IMR-90 (cell line): Measurements from ENCODE around the gene DYNLT2. TPM values are rescaled to one million over a fixed set of nuclear protein-coding genes. Genes with fewer than 3 reads are reported as not detected.

ENCODE experiments used
- ATAC-seq: fragments of 200-7000 bp; cut with Tn5 transposase; 2 replicates; pipeline ENCODE4 v1.9.1; 2020; ENCODE audit warnings: low read depth, mild to moderate bottlenecking, moderate library complexity
- BruUV-seq: library from RNA; stranded (reverse); fragments of 400-500 nt; replicated peaks from 2 replicates; lab custom pipeline; 2021; lab: Mats Ljungman, UMichigan
- CTCF ChIA-PET: fragments of 300-600 bp; formaldehyde crosslinking; extraction: SDS; loops from one replicate; lab custom pipeline; 2021; ENCODE audit warnings: antibody characterized with exemption; lab: Yijun Ruan, JAX
- POLR2A ChIA-PET: fragments of 300-600 bp; sonication (Branson Sonifier 250); formaldehyde crosslinking; loops from one replicate; lab custom pipeline; 2022; ENCODE audit warnings: antibody characterized with exemption; ENCODE audit not compliant: unreplicated experiment; lab: Charles Lee
- DNase-seq: peaks from one replicate; pipeline ENCODE4 v3.0.0; 2013
- H2AFZ ChIP-seq: replicated peaks from 2 replicates; pipeline ENCODE3; 2013; ENCODE audit warnings: low read length, mild to moderate bottlenecking; ENCODE audit not compliant: poor library complexity
- H2AK5ac ChIP-seq: 2 replicates; pipeline ENCODE4 v1.6.1; 2013; ENCODE audit warnings: low read depth, low read length, inconsistent platforms
- H2AK9ac ChIP-seq: replicated peaks from 2 replicates; pipeline ENCODE3; 2013; ENCODE audit warnings: mild to moderate bottlenecking, low read depth, low read length, moderate library complexity; ENCODE audit not compliant: poor library complexity
- H2BK120ac ChIP-seq: 2 replicates; pipeline ENCODE4 v1.6.1; 2013; ENCODE audit warnings: low read depth, low read length, inconsistent platforms
- H2BK15ac ChIP-seq: 3 replicates; pipeline ENCODE4 v1.6.1; 2013; ENCODE audit warnings: low read depth, low read length, inconsistent platforms
- H2BK20ac ChIP-seq: 2 replicates; pipeline ENCODE4 v1.6.1; 2013; ENCODE audit warnings: low read depth, mild to moderate bottlenecking, inconsistent platforms, low read length, moderate library complexity
- H2BK5ac ChIP-seq: 2 replicates; pipeline ENCODE4 v1.6.1; 2013; ENCODE audit warnings: mild to moderate bottlenecking, low read depth, low read length, inconsistent platforms; ENCODE audit not compliant: poor library complexity, severe bottlenecking
- H3K14ac ChIP-seq: replicated peaks from 2 replicates; pipeline ENCODE4 v1.6.1; 2013; ENCODE audit warnings: low read depth, low read length, inconsistent platforms
- H3K18ac ChIP-seq: 2 replicates; pipeline ENCODE4 v1.6.1; 2013; ENCODE audit warnings: low read depth, low read length, control low read depth
- H3K23ac ChIP-seq: 2 replicates; pipeline ENCODE4 v1.6.1; 2013; ENCODE audit warnings: low read depth, low read length, inconsistent platforms
- H3K27ac ChIP-seq: 2 replicates; pipeline ENCODE4 v1.5.1; 2013; ENCODE audit warnings: mild to moderate bottlenecking, control low read depth, low read length; ENCODE audit not compliant: insufficient read depth
- H3K27me3 ChIP-seq: 2 replicates; pipeline ENCODE4 v1.6.1; 2013; ENCODE audit warnings: low read length; ENCODE audit not compliant: control insufficient read depth, insufficient read depth
- H3K36me3 ChIP-seq: 2 replicates; pipeline ENCODE4 v1.6.1; 2013; ENCODE audit warnings: low read length, mixed read lengths; ENCODE audit not compliant: control insufficient read depth, insufficient read depth
- H3K4ac ChIP-seq: 2 replicates; pipeline ENCODE4 v1.6.1; 2013; ENCODE audit warnings: low read depth, low read length, inconsistent platforms
- H3K4me1 ChIP-seq: 2 replicates; pipeline ENCODE4 v1.6.1; 2013; ENCODE audit warnings: low read length, mixed read lengths; ENCODE audit not compliant: control insufficient read depth, insufficient read depth
- H3K4me2 ChIP-seq: 2 replicates; pipeline ENCODE4 v1.6.1; 2013; ENCODE audit warnings: low read depth, mild to moderate bottlenecking, control low read depth, low read length, moderate library complexity
- H3K4me3 ChIP-seq: 2 replicates; pipeline ENCODE4 v1.5.1; 2013; ENCODE audit warnings: low read depth, mild to moderate bottlenecking, control low read depth, low read length, moderate library complexity; ENCODE audit not compliant: insufficient read depth
- H3K56ac ChIP-seq: 2 replicates; pipeline ENCODE4 v1.6.1; 2013; ENCODE audit warnings: low read length, inconsistent platforms; ENCODE audit not compliant: insufficient read depth; ENCODE audit errors: extremely low read depth
- H3K79me1 ChIP-seq, 2 experiments: 2 replicates each; pipeline ENCODE4 v1.6.1; 2013; ENCODE audit warnings: low read length in 2 of 2, inconsistent platforms in 1 of 2, low read depth in 1 of 2
- H3K9ac ChIP-seq: 2 replicates; pipeline ENCODE4 v1.6.1; 2013; ENCODE audit warnings: low read depth, low read length, control low read depth
- H3K9me1 ChIP-seq: 2 replicates; pipeline ENCODE4 v1.6.1; 2013; ENCODE audit warnings: low read length, inconsistent platforms; ENCODE audit not compliant: insufficient read depth
- H3K9me3 ChIP-seq: 2 replicates; pipeline ENCODE4 v1.6.1; 2013; ENCODE audit warnings: low read length; ENCODE audit not compliant: control insufficient read depth, insufficient read depth
- H4K20me1 ChIP-seq: 2 replicates; pipeline ENCODE4 v1.6.1; 2013; ENCODE audit warnings: low read length, inconsistent platforms; ENCODE audit not compliant: insufficient read depth
- H4K5ac ChIP-seq: 2 replicates; pipeline ENCODE4 v1.6.1; 2013; ENCODE audit warnings: mild to moderate bottlenecking, low read depth, low read length, control low read depth
- H4K8ac ChIP-seq, 2 experiments: 2 replicates each; pipeline ENCODE4 v1.6.1; 2013; ENCODE audit warnings: low read depth in 2 of 2, low read length in 2 of 2, control low read depth in 1 of 2, inconsistent platforms in 1 of 2
- H4K91ac ChIP-seq: 2 replicates; pipeline ENCODE4 v1.6.1; 2013; ENCODE audit warnings: low read depth, low read length, inconsistent platforms; ENCODE audit not compliant: insufficient read depth
- BHLHE40 ChIP-seq: fragments of 150-350 bp; IDR thresholded peaks from 2 replicates; pipeline ENCODE4 v1.6.1; 2016; ENCODE audit warnings: mild to moderate bottlenecking, low read depth, low read length
- CEBPB ChIP-seq: IDR thresholded peaks from 2 replicates; pipeline ENCODE4 v1.6.1; 2012; ENCODE audit warnings: low read depth, low read length, improper control_type of control experiment
- CHD1 ChIP-seq: IDR thresholded peaks from 2 replicates; pipeline ENCODE4 v1.6.1; 2012; ENCODE audit warnings: low read depth, low read length, improper control_type of control experiment
- FOS ChIP-seq: fragments of 150-350 bp; IDR thresholded peaks from 2 replicates; pipeline ENCODE4 v1.6.1; 2016; ENCODE audit warnings: low read depth, low read length
- MAFK ChIP-seq: IDR thresholded peaks from 2 replicates; pipeline ENCODE4 v1.6.1; 2012; ENCODE audit warnings: low read depth, low read length, improper control_type of control experiment
- MAZ ChIP-seq: IDR thresholded peaks from 2 replicates; pipeline ENCODE4 v1.6.1; 2012; ENCODE audit warnings: low read depth, mild to moderate bottlenecking, low read length, improper control_type of control experiment, moderate library complexity, borderline replicate concordance
- MXI1 ChIP-seq: IDR thresholded peaks from 2 replicates; pipeline ENCODE4 v1.6.1; 2012; ENCODE audit warnings: low read depth, mild to moderate bottlenecking, low read length, moderate library complexity, borderline replicate concordance
- NFE2L2 ChIP-seq: fragments of 150-350 bp; IDR thresholded peaks from 2 replicates; pipeline ENCODE4 v1.6.1; 2016; ENCODE audit warnings: low read depth, mild to moderate bottlenecking, low read length
- POLR2A ChIP-seq: IDR thresholded peaks from 2 replicates; pipeline ENCODE4 v1.6.1; 2012; ENCODE audit warnings: mild to moderate bottlenecking, low read depth, low read length
- RAD21 ChIP-seq: IDR thresholded peaks from 2 replicates; pipeline ENCODE4 v1.6.1; 2012; ENCODE audit warnings: low read length, improper control_type of control experiment
- RCOR1 ChIP-seq: IDR thresholded peaks from 2 replicates; pipeline ENCODE4 v1.6.1; 2012; ENCODE audit warnings: mild to moderate bottlenecking, low read length, improper control_type of control experiment; ENCODE audit not compliant: insufficient replicate concordance
- RFX5 ChIP-seq: IDR thresholded peaks from 2 replicates; pipeline ENCODE4 v1.8.0; 2012; ENCODE audit warnings: low read depth, mild to moderate bottlenecking, low read length, moderate library complexity
- SMC3 ChIP-seq: fragments of 150-350 bp; IDR thresholded peaks from 2 replicates; pipeline ENCODE4 v1.6.1; 2016; ENCODE audit warnings: low read depth, mild to moderate bottlenecking, antibody characterized with exemption, low read length, moderate library complexity
- WGBS, 2 experiments: methylation state at CpG; one replicate each; pipeline versions ENCODE4 v1.1.5 to v1.1.7; 2013; ENCODE audit warnings: missing lambda C conversion rate in 2 of 2; ENCODE audit not compliant: insufficient read length in 1 of 2; ENCODE audit errors: extremely low coverage in 2 of 2; 5-methylcytosine and 5-hydroxymethylcytosine counted together
- dilution Hi-C: fragments of 300-500 bp; cut with HindIII; formaldehyde crosslinking; loops from one replicate; pipeline ENCODE4 v1.14.3; 2018; ENCODE audit warnings: low sequenced_read_pairs; ENCODE audit not compliant: unreplicated experiment
- in situ Hi-C: fragments of 300-500 bp; cut with MboI; formaldehyde crosslinking; loops from 3 replicates; pipeline ENCODE4 v1.14.3; 2019; ENCODE audit warnings: low sequenced_read_pairs, inconsistent platforms, mixed read lengths
- intact Hi-C: fragments of 100-400 bp; cut with micrococcal nuclease; formaldehyde crosslinking; loops from 2 replicates; pipeline ENCODE4 v1.10.0; 2022
- polyA plus RNA-seq, 3 experiments: library from polyadenylated mRNA; depleted of rRNA; stranded (reverse); fragments of >200 nt; gene quantifications; 2 replicates each; pipeline ENCODE4 v1.2.3, GENCODE V29; 2012; ENCODE audit warnings: low replicate concordance in 1 of 3
- total RNA-seq: library from RNA; depleted of rRNA; stranded (reverse); fragments of >200 nt; gene quantifications from 2 replicates; pipeline ENCODE4 v1.2.3, GENCODE V29; 2012
- TF ChIP-seq, protein P1 (sequence below): conservative IDR thresholded peaks from 2 replicates; pipeline ENCODE4 v1.5.1; 2012; ENCODE audit warnings: mild to moderate bottlenecking, low read depth, low read length, improper control_type of control experiment
- TF ChIP-seq, protein P2 (sequence below): fragments of 150-350 bp; IDR thresholded peaks from 2 replicates; pipeline ENCODE4 v1.6.1; 2016; ENCODE audit warnings: low read depth, mild to moderate bottlenecking, low read length, moderate library complexity, borderline replicate concordance
- TF ChIP-seq, protein P3 (sequence below): fragments of 150-350 bp; IDR thresholded peaks from 2 replicates; pipeline ENCODE4 v1.6.1; 2017; ENCODE audit warnings: mild to moderate bottlenecking, antibody characterized with exemption, low read length, low read depth

Gene DYNLT2
- total and polyA plus RNA-seq, 2 of the 4 experiments (the other 2 are of a cell fraction): 0.36 to 0.44 TPM

DNA sequence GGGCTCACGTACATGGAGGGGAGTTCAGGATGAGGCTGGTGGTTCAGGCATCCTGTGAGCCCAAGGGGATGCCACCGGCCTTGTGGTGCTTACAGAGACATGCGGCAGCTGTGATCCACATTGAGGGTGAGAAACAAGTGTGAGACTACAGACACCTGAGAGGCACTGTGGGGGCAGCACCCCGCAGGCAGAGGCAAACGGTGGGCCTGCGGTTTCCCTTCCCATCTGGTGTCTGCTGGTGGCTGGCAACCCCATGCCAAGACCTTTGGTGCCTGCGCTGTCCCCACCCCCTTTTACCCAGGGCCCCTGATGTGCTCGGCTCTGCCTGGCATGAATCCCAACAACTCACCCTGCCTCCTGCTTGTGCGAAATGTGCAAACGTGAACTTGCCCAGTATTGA, 42.0 kb upstream of the DYNLT2 start:
- H3K4me1 ChIP-seq: peaks cover 3% of the 10 kb centered on the region; the same call in 1 of the 2 replicates
- no peak overlapping the region for H4K5ac ChIP-seq
- 0 out of 2 replicates have a peak, but pooled peaks cover 4% of the 10 kb centered on the region for H3K9me1 ChIP-seq
- H3K27me3 ChIP-seq: peaks cover 10% of the 10 kb centered on the region; the same call in 1 of the 2 replicates
- CTCF ChIA-PET: interaction anchor here (0.5 kb wide), 1 partner anchor 619 kb away, joined by 3 read pairs; no protein-coding TSS in a partner anchor
- H3K4ac ChIP-seq: no peak overlapping the region
- H3K9me3 ChIP-seq: no peaks in the 10 kb centered on the region
- dilution Hi-C loops (no loop called here), in situ Hi-C loops (loop anchor here (10.0 kb wide), 2 partner anchors 511 to 721 kb away; partner anchors contain the start of gene FAM120B), intact Hi-C loops (loop anchor here (5.0 kb wide), 1 partner anchor 519 kb away; no protein-coding TSS in a partner anchor)
- no peak overlapping the region for H3K9ac ChIP-seq
- H3K14ac ChIP-seq: no peak overlapping the region
- no peak overlapping the region for H2BK120ac ChIP-seq
- DNase-seq: no peak
- no TSS peak for BruUV-seq
- H3K27ac ChIP-seq: no peak overlapping the region
- no peak overlapping the region for H2BK15ac ChIP-seq
- no peak overlapping the region for H3K23ac ChIP-seq
- no peak overlapping the region for H4K8ac ChIP-seq
- no peak overlapping the region for H3K4me2 ChIP-seq
- no peak overlapping the region for H3K18ac ChIP-seq
- WGBS, 2 experiments: 77% methylated on average over 4 of the region's 10 CpGs; no CpG with 5 or more reads in 1 of the 2 experiments
- H2AK9ac ChIP-seq: no peak overlapping the region
- H2BK20ac ChIP-seq: no peak overlapping the region
- no peak overlapping the region for H4K91ac ChIP-seq
- TF ChIP-seq BHLHE40 (no peak), RAD21 (no peak), CEBPB (no peak), CHD1 (no peak), NFE2L2 (no peak), POLR2A (no peak), SMC3 (no peak), MAZ (no peak), FOS (no peak), RCOR1 (no peak), MXI1 (no peak), RFX5 (no peak), MAFK (no peak)
- TF ChIP-seq, protein P1, sequence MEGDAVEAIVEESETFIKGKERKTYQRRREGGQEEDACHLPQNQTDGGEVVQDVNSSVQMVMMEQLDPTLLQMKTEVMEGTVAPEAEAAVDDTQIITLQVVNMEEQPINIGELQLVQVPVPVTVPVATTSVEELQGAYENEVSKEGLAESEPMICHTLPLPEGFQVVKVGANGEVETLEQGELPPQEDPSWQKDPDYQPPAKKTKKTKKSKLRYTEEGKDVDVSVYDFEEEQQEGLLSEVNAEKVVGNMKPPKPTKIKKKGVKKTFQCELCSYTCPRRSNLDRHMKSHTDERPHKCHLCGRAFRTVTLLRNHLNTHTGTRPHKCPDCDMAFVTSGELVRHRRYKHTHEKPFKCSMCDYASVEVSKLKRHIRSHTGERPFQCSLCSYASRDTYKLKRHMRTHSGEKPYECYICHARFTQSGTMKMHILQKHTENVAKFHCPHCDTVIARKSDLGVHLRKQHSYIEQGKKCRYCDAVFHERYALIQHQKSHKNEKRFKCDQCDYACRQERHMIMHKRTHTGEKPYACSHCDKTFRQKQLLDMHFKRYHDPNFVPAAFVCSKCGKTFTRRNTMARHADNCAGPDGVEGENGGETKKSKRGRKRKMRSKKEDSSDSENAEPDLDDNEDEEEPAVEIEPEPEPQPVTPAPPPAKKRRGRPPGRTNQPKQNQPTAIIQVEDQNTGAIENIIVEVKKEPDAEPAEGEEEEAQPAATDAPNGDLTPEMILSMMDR: no peak
- TF ChIP-seq, protein P2, sequence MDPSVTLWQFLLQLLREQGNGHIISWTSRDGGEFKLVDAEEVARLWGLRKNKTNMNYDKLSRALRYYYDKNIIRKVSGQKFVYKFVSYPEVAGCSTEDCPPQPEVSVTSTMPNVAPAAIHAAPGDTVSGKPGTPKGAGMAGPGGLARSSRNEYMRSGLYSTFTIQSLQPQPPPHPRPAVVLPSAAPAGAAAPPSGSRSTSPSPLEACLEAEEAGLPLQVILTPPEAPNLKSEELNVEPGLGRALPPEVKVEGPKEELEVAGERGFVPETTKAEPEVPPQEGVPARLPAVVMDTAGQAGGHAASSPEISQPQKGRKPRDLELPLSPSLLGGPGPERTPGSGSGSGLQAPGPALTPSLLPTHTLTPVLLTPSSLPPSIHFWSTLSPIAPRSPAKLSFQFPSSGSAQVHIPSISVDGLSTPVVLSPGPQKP: no peak
- TF ChIP-seq, protein P3, sequence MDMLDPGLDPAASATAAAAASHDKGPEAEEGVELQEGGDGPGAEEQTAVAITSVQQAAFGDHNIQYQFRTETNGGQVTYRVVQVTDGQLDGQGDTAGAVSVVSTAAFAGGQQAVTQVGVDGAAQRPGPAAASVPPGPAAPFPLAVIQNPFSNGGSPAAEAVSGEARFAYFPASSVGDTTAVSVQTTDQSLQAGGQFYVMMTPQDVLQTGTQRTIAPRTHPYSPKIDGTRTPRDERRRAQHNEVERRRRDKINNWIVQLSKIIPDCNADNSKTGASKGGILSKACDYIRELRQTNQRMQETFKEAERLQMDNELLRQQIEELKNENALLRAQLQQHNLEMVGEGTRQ: no peak
- no peaks in the 10 kb centered on the region for H4K20me1 ChIP-seq
- H2AK5ac ChIP-seq: no peak overlapping the region
- no peak overlapping the region for H2BK5ac ChIP-seq
- POLR2A ChIA-PET: no interaction called here
- no peaks in the 10 kb centered on the region for H3K79me1 ChIP-seq
- ATAC-seq: no peak
- no peaks in the 10 kb centered on the region for H3K36me3 ChIP-seq
- no peak overlapping the region for H3K4me3 ChIP-seq
- no peak overlapping the region for H2AFZ ChIP-seq
- H3K56ac ChIP-seq: no peak overlapping the region
